ENCODE measurements around the gene SYAP1. TPM values are rescaled to one million over a fixed set of nuclear protein-coding genes. Genes with fewer than 3 reads are reported as not detected.
A peak's percentile ranks its signal among the peaks of the same experiment; 100 is the strongest.

Gene SYAP1
- total and polyA plus RNA-seq, 9 of the 15 experiments (the other 6 are each of a cell fraction or from before 2014, with no cell fraction given): 5.7 to 35.3 (median 27.6) TPM

DNA sequence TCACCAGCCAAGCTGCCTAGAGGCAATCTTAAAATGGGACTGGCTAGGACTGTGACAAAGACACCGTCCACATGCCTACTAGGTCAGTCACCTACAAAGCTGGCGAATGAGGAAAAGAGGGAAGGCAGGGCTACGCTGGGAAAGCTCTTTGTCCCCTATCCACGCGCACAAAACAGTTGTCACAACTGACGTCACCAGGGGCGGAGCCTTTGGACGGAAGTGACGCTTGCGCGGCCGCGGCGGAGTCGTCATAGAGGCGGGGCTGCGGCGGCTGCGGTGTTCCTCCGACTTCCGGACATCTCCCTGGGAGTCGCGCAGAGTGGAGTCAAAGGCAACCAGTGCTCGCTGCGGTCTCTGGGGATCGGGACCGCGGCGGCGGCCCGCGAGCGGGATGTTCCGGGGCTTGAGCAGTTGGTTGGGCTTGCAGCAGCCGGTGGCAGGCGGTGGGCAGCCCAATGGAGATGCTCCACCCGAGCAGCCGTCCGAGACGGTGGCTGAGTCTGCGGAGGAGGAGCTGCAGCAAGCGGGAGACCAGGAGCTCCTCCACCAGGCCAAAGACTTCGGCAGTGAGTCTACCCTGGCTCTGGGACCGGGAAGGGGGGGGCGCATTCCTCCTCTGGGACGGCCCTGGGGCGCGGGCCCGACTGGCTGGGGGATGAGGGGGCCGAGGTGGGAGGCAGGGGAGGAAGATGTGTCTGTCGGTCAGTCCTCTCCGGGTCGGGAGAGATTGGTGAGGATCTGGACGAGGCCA lies at the start of gene SYAP1 (continued):
- TF ChIP-seq CBX8 (IDR thresholded peaks at IDR 0.05; ENCODE audit: borderline replicate concordance, extremely low read depth, low read depth, low read length, poor library complexity, severe bottlenecking) (no peak), FOXK2 (conservative IDR thresholded peaks at IDR 0.05 in 1 of 2, IDR thresholded peaks at IDR 0.05 in 1 of 2; ENCODE audit: low read depth in 2 of 2) (peak; percentile 80 to 85), GTF2F1 (IDR thresholded peaks at IDR 0.05; ENCODE audit: low read depth, low read length) (peak; percentile 45; the same call in 1 of the 2 replicates), SRSF9 (IDR thresholded peaks at IDR 0.05; ENCODE audit: borderline replicate concordance, low read depth, low read length) (no peak), ZFX (CRISPR knock-in tag; IDR thresholded peaks at IDR 0.05) (peak; percentile 81), EHMT2 (IDR thresholded peaks at IDR 0.05) (no peak), HOXB6 (CRISPR knock-in tag; IDR thresholded peaks at IDR 0.05; ENCODE audit: borderline replicate concordance) (no peak), ZNF561 (CRISPR knock-in tag; conservative IDR thresholded peaks at IDR 0.05) (no peak), NFIX (CRISPR knock-in tag; IDR thresholded peaks at IDR 0.05; ENCODE audit: low read depth) (no peak), MAFF (IDR thresholded peaks at IDR 0.05; ENCODE audit: low read length) (no peak), PHF20 (IDR thresholded peaks at IDR 0.05; ENCODE audit: partially characterized antibody) (peak; percentile 85), HSF4 (CRISPR knock-in tag; IDR thresholded peaks at IDR 0.05; ENCODE audit: borderline replicate concordance) (no peak), ILF3 (IDR thresholded peaks at IDR 0.05; ENCODE audit: borderline replicate concordance) (no peak), NONO (IDR thresholded peaks at IDR 0.05; ENCODE audit: low read depth in 2 of 2, low read length in 1 of 2) (peak in 1 of 2 experiments; percentile 43; a peak in 1 of 4 replicates), ZNF212 (CRISPR knock-in tag; IDR thresholded peaks at IDR 0.05) (no peak), HDAC3 (IDR thresholded peaks at IDR 0.05; ENCODE audit: borderline replicate concordance, partially characterized antibody) (no peak), ZNF282 (CRISPR knock-in tag; IDR thresholded peaks at IDR 0.05) (no peak), PCBP2 (IDR thresholded peaks at IDR 0.05; ENCODE audit: low read depth, low read length, poor library complexity, severe bottlenecking) (no peak), IRF2 (CRISPR knock-in tag; IDR thresholded peaks at IDR 0.05) (no peak), NFATC3 (IDR thresholded peaks at IDR 0.05) (no peak), TEAD1 (CRISPR knock-in tag; IDR thresholded peaks at IDR 0.05) (no peak), XRCC4 (IDR thresholded peaks at IDR 0.05; ENCODE audit: extremely low read depth, insufficient read depth, insufficient read length) (no peak), NFYB (IDR thresholded peaks at IDR 0.05; ENCODE audit: extremely low read depth, insufficient read length) (no peak)
- TF ChIP-seq, protein P1, sequence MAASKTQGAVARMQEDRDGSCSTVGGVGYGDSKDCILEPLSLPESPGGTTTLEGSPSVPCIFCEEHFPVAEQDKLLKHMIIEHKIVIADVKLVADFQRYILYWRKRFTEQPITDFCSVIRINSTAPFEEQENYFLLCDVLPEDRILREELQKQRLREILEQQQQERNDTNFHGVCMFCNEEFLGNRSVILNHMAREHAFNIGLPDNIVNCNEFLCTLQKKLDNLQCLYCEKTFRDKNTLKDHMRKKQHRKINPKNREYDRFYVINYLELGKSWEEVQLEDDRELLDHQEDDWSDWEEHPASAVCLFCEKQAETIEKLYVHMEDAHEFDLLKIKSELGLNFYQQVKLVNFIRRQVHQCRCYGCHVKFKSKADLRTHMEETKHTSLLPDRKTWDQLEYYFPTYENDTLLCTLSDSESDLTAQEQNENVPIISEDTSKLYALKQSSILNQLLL (CRISPR knock-in tag; IDR thresholded peaks at IDR 0.05; ENCODE audit: borderline replicate concordance): no peak
- TF ChIP-seq, protein P2, sequence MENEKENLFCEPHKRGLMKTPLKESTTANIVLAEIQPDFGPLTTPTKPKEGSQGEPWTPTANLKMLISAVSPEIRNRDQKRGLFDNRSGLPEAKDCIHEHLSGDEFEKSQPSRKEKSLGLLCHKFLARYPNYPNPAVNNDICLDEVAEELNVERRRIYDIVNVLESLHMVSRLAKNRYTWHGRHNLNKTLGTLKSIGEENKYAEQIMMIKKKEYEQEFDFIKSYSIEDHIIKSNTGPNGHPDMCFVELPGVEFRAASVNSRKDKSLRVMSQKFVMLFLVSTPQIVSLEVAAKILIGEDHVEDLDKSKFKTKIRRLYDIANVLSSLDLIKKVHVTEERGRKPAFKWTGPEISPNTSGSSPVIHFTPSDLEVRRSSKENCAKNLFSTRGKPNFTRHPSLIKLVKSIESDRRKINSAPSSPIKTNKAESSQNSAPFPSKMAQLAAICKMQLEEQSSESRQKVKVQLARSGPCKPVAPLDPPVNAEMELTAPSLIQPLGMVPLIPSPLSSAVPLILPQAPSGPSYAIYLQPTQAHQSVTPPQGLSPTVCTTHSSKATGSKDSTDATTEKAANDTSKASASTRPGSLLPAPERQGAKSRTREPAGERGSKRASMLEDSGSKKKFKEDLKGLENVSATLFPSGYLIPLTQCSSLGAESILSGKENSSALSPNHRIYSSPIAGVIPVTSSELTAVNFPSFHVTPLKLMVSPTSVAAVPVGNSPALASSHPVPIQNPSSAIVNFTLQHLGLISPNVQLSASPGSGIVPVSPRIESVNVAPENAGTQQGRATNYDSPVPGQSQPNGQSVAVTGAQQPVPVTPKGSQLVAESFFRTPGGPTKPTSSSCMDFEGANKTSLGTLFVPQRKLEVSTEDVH (IDR thresholded peaks at IDR 0.05; ENCODE audit: low read depth, partially characterized antibody): peak; percentile 73

All from K562 (cell line).